22Rv1 (cell line): ENCODE results near the gene DNAH8.
A peak's percentile ranks its signal among the peaks of the same experiment; 100 is the strongest.

Experiments
- H3K27ac ChIP-seq: fragments of 450-650 bp; 2 replicates; pipeline ENCODE4 v1.5.1; 2017
- CTCF ChIP-seq: fragments of 450-650 bp; IDR thresholded peaks from 2 replicates; pipeline ENCODE4 v1.5.1; 2017; ENCODE audit warnings: mild to moderate bottlenecking
- ZFX ChIP-seq: fragments of 450-650 bp; IDR thresholded peaks from 2 replicates; pipeline ENCODE4 v1.6.1; 2017; ENCODE audit warnings: antibody characterized with exemption, borderline replicate concordance

The DNAH8 gene

DNA sequence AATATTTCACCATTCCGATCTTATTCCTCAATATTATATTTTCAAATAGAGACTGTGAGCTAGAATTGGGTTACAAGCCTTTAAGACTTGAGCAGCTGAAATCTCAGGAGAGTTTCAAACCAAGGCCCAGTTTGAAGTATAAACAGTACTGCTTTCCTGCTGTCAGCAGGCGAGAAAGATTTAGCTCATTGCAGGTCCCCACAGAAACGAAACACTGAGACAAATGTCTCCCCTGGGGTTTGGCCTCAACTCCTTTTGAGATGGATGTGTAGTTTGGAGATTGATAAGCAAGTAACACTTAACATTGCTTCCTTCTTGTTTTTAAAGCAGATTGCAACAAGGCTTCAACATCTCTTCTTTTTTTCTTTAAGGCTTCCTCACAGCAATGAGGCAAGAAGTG, 311.1 kb downstream of the DNAH8 start:
- no peak overlapping the region for H3K27ac ChIP-seq
- TF ChIP-seq CTCF (no peak), ZFX (no peak)

DNA sequence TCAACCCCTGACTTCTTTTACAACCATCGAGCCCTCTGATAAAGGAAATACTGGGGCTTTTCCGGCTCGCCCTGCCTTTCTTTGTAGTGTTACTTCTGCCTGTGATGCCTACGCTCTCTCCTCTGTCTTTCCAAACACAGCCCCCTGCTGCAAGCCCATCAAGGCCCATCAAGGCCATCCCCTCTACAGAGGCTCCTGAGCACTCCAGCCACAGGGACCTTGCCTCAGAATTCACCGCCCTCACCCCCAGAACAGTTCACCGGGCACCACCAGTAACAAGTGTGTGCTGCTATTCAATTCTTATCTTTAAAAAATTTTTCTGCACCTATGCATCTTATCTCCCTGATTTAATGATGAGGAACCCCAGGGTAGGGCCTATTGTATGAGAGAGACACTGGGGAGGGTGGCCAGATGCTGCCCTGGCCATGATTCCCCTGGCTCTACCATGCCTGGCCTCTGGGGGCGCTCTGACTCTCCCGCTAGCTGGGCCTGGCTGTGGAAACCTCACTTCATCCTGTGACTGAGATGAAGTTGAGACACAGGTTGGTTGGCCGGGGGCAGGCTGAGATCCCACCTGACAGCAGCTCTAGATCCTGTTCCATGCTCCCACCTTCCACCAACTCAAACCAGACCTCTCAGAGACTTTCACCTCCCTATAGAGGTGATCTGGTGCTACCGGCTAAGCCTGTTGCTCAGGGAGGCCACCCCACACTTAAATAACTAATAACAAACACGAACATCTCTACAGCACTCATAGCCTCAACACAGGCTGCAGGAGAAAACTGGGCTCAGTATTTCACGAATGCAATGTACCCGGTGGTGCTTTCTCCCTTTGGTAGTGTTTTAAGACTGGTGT, 314.3 kb downstream of the DNAH8 start:
- TF ChIP-seq CTCF (peak; percentile 94), ZFX (no peak)
- H3K27ac ChIP-seq: no peak overlapping the region

DNA sequence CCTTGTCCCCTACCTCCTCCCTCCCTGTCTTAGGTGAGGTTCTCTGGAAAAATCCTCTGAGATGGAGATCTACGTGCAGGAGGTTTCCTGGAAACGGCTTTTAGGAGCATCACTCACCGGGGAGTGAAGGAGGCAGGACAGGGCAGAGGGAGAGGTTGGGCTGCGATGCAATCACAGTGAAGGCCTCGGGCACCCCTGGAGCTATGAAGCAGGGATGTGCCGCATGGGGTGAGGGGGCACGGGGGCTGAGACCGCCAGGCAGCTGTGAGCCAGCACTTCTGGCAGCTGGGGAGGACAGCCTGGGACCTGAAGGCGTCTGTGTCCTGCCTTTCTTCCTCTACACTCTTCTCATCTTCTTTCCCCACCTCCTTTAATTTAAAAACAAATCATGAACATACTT, 320.6 kb downstream of the DNAH8 start:
- H3K27ac ChIP-seq: no peak overlapping the region
- TF ChIP-seq ZFX (no peak), CTCF (no peak)

DNA sequence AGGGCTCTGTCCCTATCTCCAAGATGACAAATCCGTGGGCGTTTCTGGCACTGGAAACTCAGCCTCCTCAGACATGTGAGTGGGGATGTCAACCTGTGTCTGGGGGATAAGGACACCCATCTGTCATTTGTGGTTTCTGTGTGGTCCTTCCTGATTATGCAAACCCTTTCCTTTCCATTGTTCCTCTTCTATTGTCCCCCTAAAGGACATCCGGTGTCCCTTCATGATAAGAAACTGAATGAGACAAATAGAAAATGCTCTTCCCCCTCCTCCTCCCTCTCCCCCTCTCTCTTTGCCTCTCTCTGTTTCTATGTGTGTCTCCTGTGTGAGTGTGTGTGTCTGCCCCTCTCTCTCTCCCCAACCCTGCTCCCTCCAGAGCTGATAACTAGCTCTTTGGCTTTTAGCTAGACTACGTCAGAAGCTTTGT, 322.0 kb downstream of the DNAH8 start:
- no peak overlapping the region for H3K27ac ChIP-seq
- TF ChIP-seq ZFX: no peak
- TF ChIP-seq CTCF: no peak

GRCh38 chr6:39037707-39038106, 322.6 kb downstream of the DNAH8 start:
- TF ChIP-seq ZFX: no peak
- TF ChIP-seq CTCF: no peak
- H3K27ac ChIP-seq: no peak overlapping the region

DNA sequence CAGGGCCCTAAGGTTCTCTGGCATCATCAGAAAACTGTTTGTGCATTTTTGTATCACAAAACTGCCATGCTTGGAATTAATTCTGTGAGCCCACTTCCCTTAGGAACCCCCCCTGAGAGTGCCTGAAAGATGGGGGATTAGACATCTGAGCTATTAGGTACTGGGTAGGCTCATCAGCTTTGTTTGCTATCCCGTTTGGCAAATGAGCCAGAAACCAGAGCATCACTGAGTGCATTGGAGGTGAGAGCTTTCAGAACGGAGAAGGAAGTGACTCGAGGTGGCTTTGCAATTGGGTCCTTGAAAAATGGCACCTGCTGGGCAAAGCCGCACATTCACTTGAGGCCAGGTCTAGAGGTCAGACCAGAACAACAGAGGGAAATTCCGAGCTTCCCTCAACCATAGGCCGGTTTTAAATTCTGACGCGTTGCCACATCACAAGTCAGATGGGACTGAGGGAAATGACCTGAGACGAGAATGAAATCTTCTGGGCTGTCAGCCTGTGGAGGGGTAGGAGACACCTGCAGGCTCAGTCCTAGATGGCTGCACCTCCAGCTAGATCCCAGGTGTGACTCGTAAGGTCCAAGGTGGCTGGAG, 325.1 kb downstream of the DNAH8 start:
- no peak overlapping the region for H3K27ac ChIP-seq
- TF ChIP-seq CTCF (no peak), ZFX (no peak)

GRCh38 chr6:39041072-39041471, 326.0 kb downstream of the DNAH8 start:
- TF ChIP-seq ZFX (no peak), CTCF (no peak)
- no peak overlapping the region for H3K27ac ChIP-seq
